Non-pigmented ciliary epithelial cell (primary cell): Measurements from ENCODE around the gene APOBEC3C.
"Not testable (repeated sequence)": the region's sequence is repeated elsewhere in the genome, so short reads cannot be mapped to it uniquely, and the experiment has no call there.

Experiments used
- DNase-seq: peaks from one replicate; pipeline ENCODE4 v3.0.0-alpha.2; 2010; ENCODE audit warnings: low read depth

The APOBEC3C gene

DNA sequence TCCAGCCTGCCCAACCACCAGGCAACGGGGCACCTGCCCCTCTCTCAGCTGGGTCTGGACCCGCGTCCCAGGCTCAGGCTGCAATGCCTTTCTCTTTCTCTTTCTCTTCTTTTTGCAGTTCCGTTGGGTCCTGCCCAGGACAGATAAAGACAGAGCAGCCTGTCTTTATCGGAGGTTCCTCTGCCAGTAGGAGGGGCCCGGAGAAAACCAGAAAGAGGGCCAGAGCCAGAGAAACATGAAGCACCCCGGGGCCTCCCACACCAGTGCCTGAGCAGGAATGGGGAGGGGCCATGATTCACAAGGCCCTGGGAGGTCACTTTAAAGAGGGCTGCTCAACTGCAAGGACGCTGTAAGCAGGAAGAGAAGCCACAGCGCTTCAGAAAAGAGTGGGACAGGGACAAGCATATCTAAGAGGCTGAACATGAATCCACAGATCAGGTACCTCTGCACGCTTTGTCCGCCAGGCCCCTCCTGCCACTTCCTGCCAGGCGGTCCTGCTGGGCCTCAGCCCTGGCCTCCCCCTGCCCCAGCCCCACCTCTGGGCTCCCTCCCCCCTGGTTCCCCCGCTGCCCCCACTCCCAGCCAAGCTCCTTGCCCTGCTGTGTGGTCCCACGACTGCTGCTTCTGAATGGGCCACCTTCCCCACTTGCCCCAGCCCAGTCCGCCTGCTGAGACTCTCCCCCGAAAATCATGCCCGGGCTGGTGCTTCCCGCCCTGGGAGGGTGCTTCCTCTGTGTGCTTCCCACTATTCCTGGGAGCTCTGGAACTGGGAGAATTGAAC is at the start of gene APOBEC3C:
Gene APOBEC3C (plus strand): TSS at position 316 of the 781 bp plus-strand sequence. CDS start 106 bp downstream, at position 422.
- peak; percentile 57 for DNase-seq

- no peak for DNase-seq
Measured at GRCh38 chr22:38964306-38964705, 49.8 kb upstream of the APOBEC3C start.

DNA sequence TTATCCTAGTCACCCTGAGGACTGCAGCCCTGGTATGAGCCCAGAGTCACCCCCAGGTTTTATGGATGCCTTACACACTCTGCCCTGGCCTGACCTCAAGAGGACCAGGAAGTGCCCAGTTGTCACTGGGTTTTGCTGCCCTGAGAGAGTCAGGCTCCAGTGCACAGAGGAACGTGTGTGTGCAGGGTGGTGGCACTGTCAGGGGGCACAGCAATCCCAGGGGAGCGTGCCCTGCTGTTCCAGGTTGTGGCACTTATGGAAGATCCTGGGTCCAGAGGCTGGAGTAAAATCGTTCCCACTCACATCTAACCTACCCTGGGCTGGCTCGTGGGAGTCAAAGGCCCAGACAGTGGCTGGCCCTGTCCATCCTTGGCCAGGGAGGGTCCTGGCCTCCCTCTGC is 49.1 kb upstream of the APOBEC3C start:
- DNase-seq: no peak

- DNase-seq: no peak
Measured at GRCh38 chr22:38965614-38966379, 48.3 kb upstream of the APOBEC3C start.

DNA sequence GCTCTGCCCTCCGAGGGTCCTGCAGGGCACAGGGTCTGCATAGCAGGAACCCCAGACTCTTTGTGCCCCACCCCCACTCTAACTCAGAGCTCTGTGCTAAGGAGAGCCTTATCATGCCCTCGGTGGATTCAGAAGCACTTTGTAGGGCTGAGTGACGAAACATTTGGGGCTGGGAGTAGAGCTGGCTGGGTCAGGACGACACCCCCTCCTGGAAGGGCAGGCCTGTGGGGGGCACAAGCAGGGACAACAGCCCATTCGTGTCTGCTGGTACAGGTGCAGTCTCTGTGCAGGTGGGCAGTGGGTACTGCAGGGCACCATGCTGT is 47.7 kb upstream of the APOBEC3C start:
- DNase-seq: no peak

DNA sequence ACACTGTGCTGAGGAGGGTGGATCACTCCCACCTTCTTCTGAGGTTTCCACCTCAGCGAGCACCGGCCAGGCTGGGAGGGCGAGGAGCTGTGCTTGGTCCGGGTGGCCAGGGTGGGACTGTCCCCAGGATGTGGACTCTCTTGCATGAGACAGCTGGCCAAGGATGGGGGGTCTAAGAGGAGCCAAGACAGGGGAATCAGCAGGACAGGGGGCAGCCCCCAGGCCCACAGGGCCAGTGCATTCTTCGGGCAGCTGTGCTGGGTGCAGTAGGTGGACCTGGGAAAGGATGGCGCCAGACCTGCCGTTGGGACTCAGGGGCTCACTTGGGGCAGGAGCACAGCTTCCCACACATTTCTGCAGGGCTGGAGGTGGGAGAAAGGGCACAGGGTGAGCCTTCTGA is 47.1 kb upstream of the APOBEC3C start:
- DNase-seq: no peak

GRCh38 chr22:38967451-38968450 is 46.3 kb upstream of the APOBEC3C start:
- no peak for DNase-seq

- no peak for DNase-seq
Measured at GRCh38 chr22:38968801-38969200, 45.3 kb upstream of the APOBEC3C start.

GRCh38 chr22:38970551-38970950 is 43.5 kb upstream of the APOBEC3C start:
- DNase-seq: no peak

GRCh38 chr22:38971202-38971601 is 42.9 kb upstream of the APOBEC3C start:
- DNase-seq: no peak

DNA sequence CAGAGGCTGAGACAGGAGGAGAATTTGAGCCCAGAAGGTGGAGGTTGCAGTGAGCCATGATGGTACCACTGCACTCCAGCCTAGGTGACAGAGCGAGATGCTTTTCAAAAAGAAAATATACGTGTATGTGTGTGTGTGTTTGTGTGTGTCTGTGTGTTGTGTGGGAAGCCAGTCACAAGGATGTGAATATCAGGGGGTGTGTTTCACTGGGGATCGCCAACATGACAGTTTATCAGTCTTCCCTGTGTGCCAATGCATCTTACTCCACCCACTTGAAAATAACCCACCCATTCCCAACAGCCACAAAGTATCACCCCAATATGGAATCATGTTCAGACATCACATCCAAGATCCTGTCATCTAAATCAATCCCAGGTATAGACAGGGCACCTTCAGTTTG is 42.3 kb upstream of the APOBEC3C start:
- DNase-seq: no peak

GRCh38 chr22:38972558-38972957 is 41.5 kb upstream of the APOBEC3C start:
- no peak for DNase-seq

DNA sequence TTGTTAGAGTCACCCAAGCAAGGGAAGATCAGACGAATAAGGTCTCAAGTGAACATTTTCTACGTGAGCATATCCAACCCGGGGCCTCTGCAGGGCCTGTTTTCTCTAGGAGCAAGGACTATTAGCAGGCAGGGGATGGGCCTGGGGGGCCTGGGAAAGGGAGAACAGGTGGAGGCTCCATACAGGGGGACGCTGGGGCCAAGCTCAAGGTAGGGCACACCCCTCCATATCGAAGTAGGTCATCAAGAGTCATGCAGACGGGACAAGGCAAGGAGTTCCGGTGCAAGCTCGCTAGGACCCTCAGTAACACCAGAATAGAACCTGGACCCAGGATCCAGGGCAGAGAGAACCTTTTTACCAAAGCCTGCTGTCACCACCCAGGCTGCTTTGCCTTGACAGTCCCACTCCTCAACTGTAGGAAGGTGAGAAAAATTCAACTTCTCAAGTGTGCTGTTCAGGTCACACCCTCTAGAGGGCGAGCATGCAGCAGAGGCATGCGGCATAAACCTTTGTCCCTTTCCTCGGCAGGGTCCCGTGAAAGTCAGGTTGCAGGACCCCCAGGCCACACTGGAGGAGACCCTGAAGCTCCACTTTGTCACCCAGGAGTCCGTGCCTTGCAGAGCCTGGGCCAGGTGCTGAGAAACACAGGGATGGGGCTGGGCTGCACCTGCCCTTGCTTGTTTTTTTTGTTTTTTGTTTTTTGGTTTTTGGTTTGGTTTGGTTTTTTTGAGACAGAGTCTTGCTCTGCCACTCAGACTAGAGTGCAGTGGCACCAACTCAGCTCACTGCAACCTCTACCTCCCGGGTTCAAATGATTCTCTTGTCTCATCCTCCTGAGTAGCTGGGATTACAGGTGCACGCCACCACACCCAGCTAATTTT is 40.5 kb upstream of the APOBEC3C start:
- no peak for DNase-seq

GRCh38 chr22:38974170-38974825 is 39.8 kb upstream of the APOBEC3C start:
- DNase-seq: no peak

DNA sequence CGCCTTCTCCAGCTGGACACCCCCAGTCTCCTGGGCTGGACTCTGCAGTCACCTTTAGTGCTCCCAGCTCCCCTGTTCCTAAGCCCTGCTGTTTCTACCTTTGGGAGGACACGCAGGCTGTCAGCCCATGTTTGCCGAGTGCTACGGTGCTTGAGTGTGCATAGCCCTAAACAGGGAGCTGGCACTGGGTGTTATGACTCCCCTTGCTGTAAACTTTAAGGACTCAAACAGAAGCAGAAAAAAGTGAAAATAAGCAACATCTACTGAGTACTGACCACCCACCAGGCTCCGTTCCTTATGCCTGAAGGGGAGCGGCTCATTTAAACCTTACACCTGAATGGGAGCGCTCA is 39.3 kb upstream of the APOBEC3C start:
- DNase-seq: no peak

DNA sequence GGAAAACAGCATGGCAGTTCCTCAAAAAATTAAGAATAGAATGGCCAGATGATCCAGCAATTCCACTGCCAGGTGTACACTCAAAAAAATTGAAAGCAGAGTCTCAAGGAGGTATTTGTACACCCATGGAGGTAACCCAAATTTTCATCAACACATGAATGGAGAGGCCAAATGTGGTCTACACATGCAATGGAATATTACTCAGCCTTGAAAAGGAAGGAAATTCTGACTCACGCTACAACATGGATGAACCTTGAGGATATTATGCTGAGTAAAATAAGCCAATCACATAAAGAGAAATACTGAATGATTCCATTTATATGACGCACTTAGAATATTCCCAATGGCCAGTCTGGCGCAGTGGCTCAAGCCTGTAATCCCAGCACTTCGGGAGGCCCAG is 36.8 kb upstream of the APOBEC3C start:
- not testable (repeated sequence) for DNase-seq

- DNase-seq: not testable (repeated sequence)
Measured at GRCh38 chr22:38980587-38980986, 33.5 kb upstream of the APOBEC3C start.

- no peak for DNase-seq
Measured at GRCh38 chr22:38981005-38981991, 32.8 kb upstream of the APOBEC3C start.
